ENCODE results near the gene UBE2H. TPM values are rescaled to one million over a fixed set of nuclear protein-coding genes. Genes with fewer than 3 reads are reported as not detected.

Gene UBE2H
- total RNA-seq, 1 experiment from 2014 or later, result 75.1 TPM

- H2AFZ ChIP-seq (ENCODE audit: low read length), result no peak overlapping the region
- H2BK5ac ChIP-seq (ENCODE audit: insufficient read length, low read length), result no peak overlapping the region
- Mint-ChIP-seq H3K27ac (peak overlapping the region in 1 of 3 experiments; percentile 22; a peak in 2 of 7 replicates), H3K36me3 (ENCODE audit: insufficient read depth in 1 of 3, low read depth in 3 of 3) (peaks cover 8 to 28% (median 24%) of the 10 kb centered on the region in 3 experiments; a peak in 6 of 7 replicates), H3K9me3 (no peaks in the 10 kb centered on the region), H3K4me3 (no peak overlapping the region), H3K4me1 (peaks cover 39 to 50% of the 10 kb centered on the region in 2 experiments), H3K27me3 (ENCODE audit: low read depth) (no peaks in the 10 kb centered on the region)
- no peaks in the 10 kb centered on the region for H4K20me1 ChIP-seq (ENCODE audit: control insufficient read depth, insufficient read depth, insufficient read length)
- no peak overlapping the region for H3K14ac ChIP-seq (ENCODE audit: insufficient read depth, low read length)
- no peak overlapping the region for H3K23ac ChIP-seq (ENCODE audit: insufficient read length, low read depth, low read length)
- H3K27ac ChIP-seq (ENCODE audit: insufficient read length, low read depth, low read length), result no peak overlapping the region
- H3T11ph ChIP-seq (ENCODE audit: low read length), result no peak overlapping the region
- no peak for TF ChIP-seq CTCF (conservative IDR thresholded peaks at IDR 0.05)
- H2BK12ac ChIP-seq (ENCODE audit: insufficient read length, low read depth, low read length), result no peak overlapping the region
- H4K91ac ChIP-seq (ENCODE audit: insufficient read length, low read depth, low read length), result no peak overlapping the region
- H3K79me1 ChIP-seq (ENCODE audit: insufficient read depth, low read depth, low read length, poor library complexity, severe bottlenecking), result peaks cover 1% of the 10 kb centered on the region
- no CpG with 5 or more reads among the region's 11 CpGs for WGBS (ENCODE audit: extremely low coverage, insufficient read length, low lambda C conversion rate)
- no peak overlapping the region for H2BK120ac ChIP-seq (ENCODE audit: low read depth, low read length, poor library complexity, severe bottlenecking)
- H2BK15ac ChIP-seq (ENCODE audit: low read depth, low read length), result no peak overlapping the region
- H3K18ac ChIP-seq (ENCODE audit: insufficient read length, low read depth, low read length), result no peak overlapping the region
- H2BK20ac ChIP-seq (ENCODE audit: low read depth, low read length, poor library complexity, severe bottlenecking), result no peak overlapping the region
- no peak overlapping the region for H2AK5ac ChIP-seq (ENCODE audit: insufficient read length, low read length)
- H3K4ac ChIP-seq (ENCODE audit: low read depth, low read length), result no peak overlapping the region
- peaks cover 5% of the 10 kb centered on the region; the same call in 1 of the 2 replicates for H3K79me2 ChIP-seq (ENCODE audit: insufficient read depth, low read length)
- H3K4me1 ChIP-seq (ENCODE audit: insufficient read depth, low read length), result no peaks in the 10 kb centered on the region; the same call in 1 of the 2 replicates
- no peak overlapping the region for H3K56ac ChIP-seq (ENCODE audit: insufficient read length, low read depth, low read length)
- no peak overlapping the region for H4K5ac ChIP-seq (ENCODE audit: insufficient read length, low read depth, low read length)
- DNase-seq, result no peak
- no peaks in the 10 kb centered on the region for H3K9me3 ChIP-seq (ENCODE audit: control insufficient read depth, low read depth, low read length)
- no peaks in the 10 kb centered on the region for H3K23me2 ChIP-seq (ENCODE audit: insufficient read length, low read depth, low read length, poor library complexity, severe bottlenecking)
- H3K9ac ChIP-seq (ENCODE audit: extremely low read depth, insufficient read length, low read length), result no peak overlapping the region
- H3K27me3 ChIP-seq (ENCODE audit: insufficient read depth, low read length), result no peaks in the 10 kb centered on the region
- no peak overlapping the region for H4K8ac ChIP-seq (replicated peaks; ENCODE audit: insufficient read length, low read depth, low read length)
- no peak overlapping the region for H3K4me2 ChIP-seq (ENCODE audit: insufficient read depth, insufficient read length, low read length)
These were observed 45.5 kb downstream of the UBE2H start for GRCh38 chr7:129907122-129907736.
